Eye (tissue), 1 donor: ENCODE results near the gene CD59.
A peak's percentile ranks its signal among the peaks of the same experiment; 100 is the strongest.

ENCODE experiments used
- DNase-seq: peaks from one replicate; pipeline ENCODE4 v3.0.0-alpha.2; 2015

Gene CD59

GRCh38 chr11:33736148-33736812, at the start of gene CD59:
Gene CD59, minus strand, starts transcription at chr11:33736423. Its CDS starts 13,978 bp downstream, at chr11:33722445.
- peak; percentile 95 for DNase-seq

- no peak for DNase-seq
Measured at GRCh38 chr11:33785609-33786008, 49.4 kb upstream of the CD59 start.

GRCh38 chr11:33779849-33780528, 43.8 kb upstream of the CD59 start:
- peak; percentile 56 for DNase-seq

- peak; percentile 83 for DNase-seq
Measured at GRCh38 chr11:33778675-33779074, 42.5 kb upstream of the CD59 start.

- DNase-seq, result no peak
Measured at GRCh38 chr11:33777906-33778305, 41.7 kb upstream of the CD59 start.

- no peak for DNase-seq
Measured at GRCh38 chr11:33775832-33776470, 39.7 kb upstream of the CD59 start.

- DNase-seq, result no peak
Measured at GRCh38 chr11:33775467-33775807, 39.2 kb upstream of the CD59 start.

GRCh38 chr11:33774736-33775466, 38.7 kb upstream of the CD59 start:
- DNase-seq, result no peak

- peak; percentile 94 for DNase-seq
Measured at GRCh38 chr11:33773987-33774735, 37.9 kb upstream of the CD59 start, which contains the start of gene FBXO3. Gene FBXO3, minus strand, starts transcription at chr11:33774520. Its CDS starts 23 bp downstream, at chr11:33774497.

GRCh38 chr11:33773404-33773986, 37.3 kb upstream of the CD59 start:
- no peak for DNase-seq

- DNase-seq, result no peak
Measured at GRCh38 chr11:33772870-33773269, 36.6 kb upstream of the CD59 start.

GRCh38 chr11:33772300-33772699, 36.1 kb upstream of the CD59 start:
- DNase-seq, result no peak

- DNase-seq, result no peak
Measured at GRCh38 chr11:33770236-33770635, 34.0 kb upstream of the CD59 start.

GRCh38 chr11:33769542-33769941, 33.3 kb upstream of the CD59 start:
- no peak for DNase-seq

GRCh38 chr11:33767624-33768023, 31.4 kb upstream of the CD59 start:
- no peak for DNase-seq

- DNase-seq, result no peak
Measured at GRCh38 chr11:33766085-33766484, 29.9 kb upstream of the CD59 start.

GRCh38 chr11:33761471-33761870, 25.2 kb upstream of the CD59 start:
- DNase-seq, result no peak

GRCh38 chr11:33753304-33753967, 17.2 kb upstream of the CD59 start:
- DNase-seq, result no peak

GRCh38 chr11:33751878-33752277, 15.7 kb upstream of the CD59 start:
- DNase-seq, result no peak

- DNase-seq, result peak; percentile 50
Measured at GRCh38 chr11:33747979-33748378, 11.8 kb upstream of the CD59 start.

- DNase-seq, result no peak
Measured at GRCh38 chr11:33743291-33743690, 7.1 kb upstream of the CD59 start.
